Dedifferentiated amniotic fluid mesenchymal stem cell (primary cell): ENCODE results near the gene DOCK2.
"Not testable (repeated sequence)": the region's sequence is repeated elsewhere in the genome, so short reads cannot be mapped to it uniquely, and the experiment has no call there.

ENCODE experiments used
- DNase-seq: peaks from one replicate; pipeline ENCODE4 v3.0.0-alpha.2; 2016; ENCODE audit errors: extremely low spot score

The DOCK2 gene

DNA sequence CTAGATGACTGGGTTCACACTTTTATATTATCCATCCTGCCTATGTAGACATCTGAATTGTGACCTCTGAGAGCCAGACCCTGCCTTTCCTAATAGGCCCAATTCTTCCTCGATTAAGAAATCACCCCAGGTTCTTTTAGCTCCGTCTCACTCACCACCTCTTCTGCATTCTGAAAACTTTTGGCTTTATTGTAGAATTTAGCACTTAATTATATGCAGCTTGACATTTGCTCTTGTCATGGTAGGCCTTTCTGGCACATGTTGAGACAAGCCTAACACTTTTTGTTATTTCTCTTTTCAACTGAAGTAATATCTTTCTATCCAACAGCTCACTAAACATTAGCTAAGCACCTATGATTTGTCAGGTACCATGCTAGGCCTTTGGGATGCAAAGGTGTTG is 180.0 kb downstream of the DOCK2 start:
- DNase-seq, result no peak

DNA sequence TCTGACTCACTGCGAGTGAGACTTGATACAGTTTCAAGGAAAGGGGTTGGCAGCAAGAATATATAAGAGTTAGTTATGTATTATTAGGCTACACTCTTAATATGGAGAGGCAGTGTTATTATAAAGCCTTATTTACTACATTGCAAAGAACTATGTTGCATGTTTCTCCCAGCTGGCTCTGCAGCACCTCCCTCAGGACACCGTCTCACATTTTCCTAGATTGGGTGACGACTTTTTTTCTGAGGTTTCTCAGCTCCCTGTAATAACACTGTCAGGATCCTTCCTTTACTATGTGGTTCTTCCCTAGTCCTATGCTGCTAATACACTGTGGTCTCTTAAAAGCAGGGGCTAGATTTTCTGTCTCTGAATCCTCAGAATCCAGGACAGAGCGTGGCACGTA is 189.5 kb downstream of the DOCK2 start:
- DNase-seq, result no peak

DNA sequence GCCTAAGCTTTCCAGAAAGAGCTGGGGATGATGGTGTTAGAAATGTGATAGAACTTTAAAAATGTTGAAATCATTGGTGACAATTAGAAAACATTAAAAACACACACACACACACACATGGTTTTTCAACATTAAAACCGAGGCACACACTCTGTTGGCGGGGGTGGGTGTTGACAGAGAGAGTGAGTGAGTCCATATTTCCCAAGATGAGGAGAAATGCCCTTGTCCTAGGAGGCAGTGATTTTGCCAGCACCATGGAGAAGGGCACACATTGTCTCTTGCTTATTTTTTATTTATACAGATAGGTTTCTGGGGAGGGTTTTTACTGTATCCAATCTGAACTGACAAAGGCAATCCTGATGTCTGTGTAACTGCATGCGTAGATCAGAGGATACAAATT is 190.7 kb downstream of the DOCK2 start:
- DNase-seq, result no peak

DNA sequence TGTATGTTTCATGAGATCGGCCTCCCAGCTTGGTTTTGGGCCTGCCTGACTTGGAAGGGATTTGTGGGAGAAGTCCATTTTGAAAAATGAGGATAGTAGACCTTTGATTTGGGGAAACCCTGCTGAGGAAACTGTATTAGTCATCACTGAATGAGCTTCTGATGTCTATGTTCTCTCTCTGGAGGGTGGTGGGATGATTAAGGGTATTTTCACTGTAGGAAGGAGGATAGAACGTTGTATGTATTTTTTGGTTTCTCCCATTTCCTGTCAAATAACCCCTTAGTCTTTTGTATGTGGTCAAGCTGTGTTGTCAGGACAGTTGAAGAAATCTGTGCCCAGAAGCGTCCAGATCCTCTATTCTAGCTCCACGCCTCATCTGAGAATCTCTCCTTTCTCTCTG is 191.3 kb downstream of the DOCK2 start:
- DNase-seq, result no peak

- no peak for DNase-seq
These were observed 194.3 kb downstream of the DOCK2 start for GRCh38 chr5:169831331-169831730.

DNA sequence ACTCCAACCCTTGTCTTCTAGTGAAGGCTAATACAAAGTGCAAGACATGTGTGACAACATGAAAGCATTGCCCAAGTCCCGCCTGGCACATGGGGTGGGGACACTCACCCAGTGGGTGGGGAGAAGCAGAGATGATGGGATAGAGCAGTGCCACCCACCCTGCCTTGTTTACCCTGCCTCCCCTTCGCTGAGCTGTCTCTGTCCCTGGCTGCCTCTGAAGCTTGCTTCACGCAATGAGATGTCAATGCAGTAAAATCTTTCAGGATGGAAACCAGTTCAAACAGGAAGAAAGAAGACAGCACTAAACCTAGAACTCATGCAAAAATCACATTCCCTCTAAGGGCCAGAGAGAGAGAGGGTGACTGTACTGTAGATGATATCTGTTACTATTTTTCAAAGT is 195.2 kb downstream of the DOCK2 start:
- DNase-seq, result no peak

GRCh38 chr5:169832845-169833244 is 195.8 kb downstream of the DOCK2 start:
- DNase-seq, result no peak

DNA sequence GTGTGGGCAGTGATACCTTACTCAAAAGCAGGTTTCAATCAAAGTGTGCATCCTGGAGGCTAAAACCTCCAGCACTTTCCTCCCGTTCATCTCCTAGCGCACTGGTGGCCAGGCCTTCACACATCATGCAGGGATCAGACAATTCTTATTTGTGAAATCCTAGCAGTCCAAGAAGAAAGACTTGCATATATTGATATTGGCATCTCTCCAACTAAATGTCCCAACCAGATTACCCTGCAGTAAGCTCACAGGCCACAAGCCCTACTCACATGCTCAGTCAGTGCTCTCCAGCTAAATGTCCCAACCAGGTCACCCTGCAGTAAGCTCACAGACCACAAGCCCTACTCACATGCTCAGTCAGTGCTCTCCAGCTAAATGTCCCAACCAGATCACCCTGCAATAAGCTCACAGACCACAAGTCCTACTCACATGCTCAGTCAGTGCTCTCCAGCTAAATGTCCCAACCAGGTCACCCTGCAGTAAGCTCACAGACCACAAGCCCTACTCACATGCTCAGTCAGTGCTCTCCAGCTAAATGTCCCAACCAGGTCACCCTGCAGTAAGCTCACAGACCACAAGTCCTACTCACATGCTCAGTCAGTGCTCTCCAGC is 196.7 kb downstream of the DOCK2 start:
- DNase-seq, result not testable (repeated sequence)

DNA sequence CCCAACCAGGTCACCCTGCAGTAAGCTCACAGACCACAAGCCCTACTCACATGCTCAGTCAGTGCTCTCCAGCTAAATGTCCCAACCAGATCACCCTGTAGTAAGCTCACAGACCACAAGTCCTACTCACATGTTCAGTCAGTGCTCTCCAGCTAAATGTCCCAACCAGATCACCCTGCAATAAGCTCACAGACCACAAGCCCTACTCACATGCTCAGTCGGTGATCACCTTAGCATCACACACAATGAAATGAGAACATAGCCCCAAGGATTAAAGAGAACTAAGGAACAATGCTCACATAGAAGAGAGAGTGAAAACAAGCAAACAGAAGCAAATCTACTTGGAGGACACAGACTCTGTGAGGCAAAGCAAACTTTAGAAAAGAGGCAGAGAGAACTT is 197.5 kb downstream of the DOCK2 start:
- not testable (repeated sequence) for DNase-seq

DNA sequence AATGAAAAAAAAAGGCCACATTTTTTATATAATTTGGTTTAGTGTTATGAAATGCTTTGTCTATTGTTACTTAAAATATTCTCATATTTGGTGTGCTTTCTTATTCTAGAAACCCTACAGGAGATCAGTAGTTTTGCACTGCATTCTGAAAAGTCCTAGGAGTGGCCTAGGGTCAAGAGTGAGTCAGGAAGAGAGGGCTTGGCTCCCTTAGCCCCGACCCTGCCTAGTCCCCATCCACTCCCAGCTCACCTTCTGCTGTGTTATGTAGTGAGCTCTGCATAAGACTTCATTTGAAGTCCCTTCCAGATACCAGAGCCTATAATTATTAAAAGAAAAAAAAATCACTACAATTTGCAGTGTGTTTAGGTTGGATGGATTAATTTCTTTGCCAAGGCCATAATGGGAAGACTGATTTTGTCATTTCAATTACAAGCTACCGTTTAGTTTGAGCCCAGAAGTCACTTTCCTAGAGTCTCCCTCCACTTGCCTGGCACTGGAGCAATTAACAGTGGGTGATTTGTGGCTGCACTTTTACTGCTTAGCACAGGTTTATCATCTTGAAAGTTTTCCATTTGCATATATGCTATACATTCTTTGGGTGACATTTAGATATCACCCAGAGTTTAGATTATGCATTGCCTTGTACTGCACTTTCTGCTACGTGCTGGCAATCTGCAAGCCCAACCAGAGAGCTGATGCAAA is 199.9 kb downstream of the DOCK2 start:
- DNase-seq, result no peak

- no peak for DNase-seq
These were observed 200.6 kb downstream of the DOCK2 start for GRCh38 chr5:169837686-169838085.

GRCh38 chr5:169838688-169839087 is 201.6 kb downstream of the DOCK2 start:
- DNase-seq, result no peak

DNA sequence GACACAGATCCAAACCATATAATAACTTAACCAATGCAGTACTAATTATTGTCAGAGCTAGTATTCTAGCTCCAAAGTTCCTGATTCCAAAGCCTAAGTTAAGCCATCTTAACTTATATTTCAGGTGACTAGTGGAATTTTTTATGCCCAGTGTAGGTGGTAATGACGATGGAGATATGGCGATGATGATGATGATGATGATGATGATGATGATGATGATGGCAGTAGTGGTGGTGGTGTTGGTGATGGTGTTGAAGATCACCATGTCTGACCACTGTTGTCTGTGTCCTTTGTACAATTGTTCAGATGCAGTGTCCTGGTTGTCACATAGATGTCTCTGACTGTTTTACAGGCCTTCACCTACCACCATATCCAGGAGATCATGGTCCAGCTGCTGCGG is 203.3 kb downstream of the DOCK2 start:
- no peak for DNase-seq

DNA sequence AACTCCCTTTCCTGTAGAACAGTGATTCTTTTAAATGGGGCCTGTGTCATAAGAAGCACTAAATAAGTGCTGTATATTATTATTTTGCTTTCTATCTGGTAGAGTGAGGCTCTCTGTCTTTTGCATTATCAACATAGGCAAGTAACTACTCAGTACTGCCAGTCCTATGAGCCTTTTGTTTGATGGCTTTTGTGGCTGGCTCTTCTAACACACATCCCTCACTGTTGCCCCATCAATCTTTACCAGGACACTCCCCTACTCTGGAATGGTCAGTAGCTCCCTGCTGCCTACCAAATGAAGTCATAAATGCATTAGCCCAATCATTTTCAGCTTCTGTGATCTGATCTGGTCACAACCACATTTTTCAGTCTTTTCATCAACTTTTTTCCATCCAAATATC is 205.6 kb downstream of the DOCK2 start:
- DNase-seq, result no peak

DNA sequence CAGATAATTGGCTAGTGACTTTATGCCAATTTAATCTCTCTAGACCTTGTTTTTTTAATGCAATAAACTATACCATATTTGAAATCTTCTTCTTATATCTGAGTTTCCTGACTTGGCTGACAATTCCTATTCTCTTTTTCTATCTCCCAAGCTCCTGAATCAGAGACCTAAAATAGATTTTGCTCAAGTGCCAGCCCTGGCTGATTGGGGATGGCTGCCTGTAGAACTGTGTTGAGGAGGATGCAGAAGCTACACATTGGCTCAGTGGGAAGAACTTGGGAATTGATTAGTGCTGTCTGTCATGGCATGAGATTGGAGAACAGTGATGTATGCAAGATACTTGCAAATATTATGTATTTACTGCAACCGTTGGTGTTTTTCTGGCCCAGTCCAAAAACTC is 210.4 kb downstream of the DOCK2 start:
- DNase-seq, result no peak

- no peak for DNase-seq
These were observed 211.2 kb downstream of the DOCK2 start for GRCh38 chr5:169848271-169848670.

- no peak for DNase-seq
These were observed 211.7 kb downstream of the DOCK2 start for GRCh38 chr5:169848792-169849191.

DNA sequence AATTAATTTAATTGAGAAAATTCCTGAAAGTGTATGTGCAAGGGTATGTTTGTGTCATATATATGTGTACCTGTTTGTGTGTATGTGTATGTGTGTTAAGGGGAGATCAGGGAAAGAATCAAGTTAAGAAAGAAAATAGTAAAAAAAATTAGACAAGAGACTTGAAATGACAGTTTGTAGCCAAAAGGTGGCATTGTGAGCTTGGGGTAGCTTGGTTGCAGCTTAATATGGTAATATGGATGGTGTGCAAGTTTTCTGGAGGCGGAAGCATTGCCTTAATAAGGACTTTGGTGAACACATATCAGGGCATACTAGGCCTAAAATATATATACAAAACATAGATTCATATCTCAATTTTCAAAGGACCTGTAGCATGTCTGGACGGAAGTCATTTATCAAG is 213.3 kb downstream of the DOCK2 start:
- no peak for DNase-seq

GRCh38 chr5:169851321-169851850 is 214.3 kb downstream of the DOCK2 start:
- DNase-seq, result no peak

DNA sequence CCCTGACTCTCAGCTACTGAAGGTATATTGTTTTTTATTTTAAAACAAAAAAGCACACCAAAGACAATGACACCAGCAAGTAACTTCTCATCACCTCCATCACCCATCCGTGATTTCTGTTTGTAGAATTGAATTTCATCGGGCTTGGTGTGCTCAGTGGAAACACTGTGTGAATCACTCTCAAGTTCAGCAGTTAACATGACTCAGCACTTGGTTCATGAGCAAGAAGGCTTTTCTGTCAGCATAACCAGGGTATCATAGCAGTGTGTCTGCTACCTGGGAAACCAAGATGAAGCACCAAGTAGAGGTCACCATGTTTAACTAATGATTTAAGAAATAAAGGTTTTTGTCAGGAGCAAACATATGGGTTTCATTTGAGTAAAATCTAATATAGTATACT is 219.5 kb downstream of the DOCK2 start:
- DNase-seq, result peak; percentile 83

GRCh38 chr5:169860585-169860984 is 223.5 kb downstream of the DOCK2 start:
- DNase-seq, result no peak

- DNase-seq, result no peak
These were observed 224.4 kb downstream of the DOCK2 start for GRCh38 chr5:169861433-169861832.

GRCh38 chr5:169861934-169862333 is 224.9 kb downstream of the DOCK2 start:
- peak; percentile 54 for DNase-seq

GRCh38 chr5:169862391-169862811 is 225.3 kb downstream of the DOCK2 start:
- no peak for DNase-seq
